ENCODE data around the gene HCK. TPM values are rescaled to one million over a fixed set of nuclear protein-coding genes. Genes with fewer than 3 reads are reported as not detected.
A peak's percentile ranks its signal among the peaks of the same experiment; 100 is the strongest.

HCK gene
- total RNA-seq (2014; rRNA removed; shearing (Covaris generic)): not detected in 2 replicates

DNA sequence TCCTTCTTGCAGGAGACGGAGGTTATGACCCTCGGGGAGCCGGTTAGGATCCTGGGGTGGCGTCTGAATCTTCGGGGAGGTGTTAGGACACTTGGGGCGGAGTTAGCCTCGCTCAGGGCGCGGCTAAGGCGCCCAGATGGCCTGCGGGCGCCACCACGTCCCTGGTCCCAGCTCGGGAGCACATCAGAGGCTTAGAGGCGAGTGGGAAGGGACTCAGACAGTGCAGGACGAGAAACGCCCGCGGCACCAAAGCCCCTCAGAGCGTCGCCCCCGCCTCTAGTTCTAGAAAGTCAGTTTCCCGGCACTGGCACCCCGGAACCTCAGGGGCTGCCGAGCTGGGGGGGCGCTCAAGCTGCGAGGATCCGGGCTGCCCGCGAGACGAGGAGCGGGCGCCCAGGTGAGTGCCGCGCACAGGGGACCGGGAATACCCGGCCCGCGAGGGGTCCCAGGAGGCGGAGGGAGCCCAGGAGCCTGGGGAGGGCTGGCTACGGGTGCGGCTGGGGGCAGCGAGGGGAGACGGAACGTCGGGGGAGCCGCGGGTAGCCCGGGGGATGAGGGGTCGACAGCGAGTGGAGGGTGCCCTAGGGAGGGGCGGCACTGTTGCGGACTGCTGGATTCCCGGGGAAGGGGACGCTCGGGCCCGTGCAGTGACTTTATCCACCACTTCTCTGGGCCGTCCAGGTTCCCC lies at the start of gene HCK:
HCK (plus strand) TSS at position 153 of the 688 bp plus-strand sequence.
- no peak for DNase-seq (ENCODE audit: low read depth)

DNA sequence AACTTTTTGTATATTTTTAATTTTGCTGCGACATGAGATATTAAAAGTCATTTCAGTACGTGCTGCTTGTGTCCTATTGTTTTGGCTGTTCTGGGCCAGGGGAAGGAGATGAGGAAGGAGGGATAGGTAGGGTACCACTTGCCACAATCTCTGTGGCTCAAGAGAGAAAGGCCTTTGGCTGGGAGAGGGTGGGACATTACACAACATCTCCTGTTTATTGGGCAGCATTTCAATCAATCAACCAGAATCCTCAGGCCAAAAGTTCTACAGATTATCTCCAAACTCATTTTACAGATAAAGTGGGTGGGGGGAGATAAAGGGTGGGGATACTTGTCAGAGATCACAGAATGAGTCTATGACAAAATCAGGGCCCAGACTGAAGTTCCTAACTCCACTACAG lies 48.7 kb upstream of the HCK start:
- no peak for DNase-seq (ENCODE audit: low read depth)

DNA sequence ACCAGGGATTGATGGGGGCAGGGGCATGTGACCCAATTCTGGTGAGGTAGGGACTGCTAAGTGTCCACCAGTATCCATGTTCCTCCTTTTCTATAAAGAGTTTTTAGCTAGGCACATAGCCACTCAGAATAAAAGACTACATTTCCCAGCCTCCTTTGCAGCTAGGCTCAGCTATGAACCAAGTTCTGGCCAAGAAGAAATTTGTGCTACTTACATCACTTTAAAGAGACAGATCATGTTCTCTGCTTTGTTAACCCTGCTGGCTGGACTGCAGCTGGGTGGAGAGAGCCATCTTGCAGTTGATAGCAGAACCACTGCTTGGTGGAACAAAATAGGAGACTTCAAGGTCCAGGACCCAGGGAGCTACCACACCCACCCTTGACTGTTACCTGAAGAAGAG lies 47.1 kb upstream of the HCK start:
- DNase-seq (ENCODE audit: low read depth): peak; percentile 47

DNA sequence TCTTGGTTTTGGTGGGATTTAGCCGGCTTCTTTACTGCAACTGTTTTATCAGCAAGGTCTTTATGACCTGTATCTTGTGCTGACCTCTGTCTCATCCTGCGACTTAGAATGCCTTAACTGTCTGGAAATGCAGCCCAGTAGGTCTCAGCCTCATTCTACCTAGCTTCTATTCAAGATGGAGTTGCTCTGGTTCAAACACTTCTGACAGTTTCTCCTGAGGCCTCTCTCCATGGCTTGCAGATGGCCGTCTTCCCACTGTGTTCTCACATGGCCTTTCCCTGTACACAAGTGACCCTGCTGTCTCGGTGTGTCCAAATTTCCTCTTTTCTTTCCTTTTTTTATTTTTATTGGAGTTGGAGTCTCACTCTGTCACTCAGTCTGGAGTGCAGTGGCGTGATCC lies 46.0 kb upstream of the HCK start:
- no peak for DNase-seq (ENCODE audit: low read depth)

GRCh38 chr20:32006841-32007786 lies 44.9 kb upstream of the HCK start:
- DNase-seq (ENCODE audit: low read depth): no peak

- peak; percentile 21 for DNase-seq (ENCODE audit: low read depth)
These were observed 44.0 kb upstream of the HCK start for GRCh38 chr20:32007787-32008616.

- DNase-seq (ENCODE audit: low read depth): no peak
These were observed 42.5 kb upstream of the HCK start for GRCh38 chr20:32009564-32009963.

GRCh38 chr20:32010101-32010500 lies 41.9 kb upstream of the HCK start, which contains the start of gene CCM2L:
CCM2L (plus strand) TSS chr20:32010438; CDS start chr20:32010455, 17 bp downstream.
- DNase-seq (ENCODE audit: low read depth): no peak

DNA sequence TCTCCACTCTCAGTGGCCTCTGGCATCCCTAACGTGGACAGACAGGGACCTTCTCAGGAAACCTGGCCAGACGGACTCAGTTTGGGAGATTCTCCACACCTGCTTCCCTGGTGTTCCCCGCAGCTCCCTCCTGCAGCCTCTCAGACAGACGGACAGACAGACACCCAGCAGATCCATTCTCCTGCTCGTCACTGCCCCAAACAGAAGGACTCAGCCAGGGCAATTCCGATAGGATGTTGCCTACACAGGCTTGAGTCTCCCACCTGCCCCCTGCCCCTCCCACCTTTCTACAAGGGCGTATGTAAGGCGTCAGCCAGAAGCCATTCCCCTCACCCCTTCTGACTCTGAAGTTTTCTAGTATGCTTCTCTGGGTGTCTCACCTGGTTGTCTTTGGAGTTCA lies 41.4 kb upstream of the HCK start:
- DNase-seq (ENCODE audit: low read depth): no peak

- DNase-seq (ENCODE audit: low read depth): no peak
These were observed 39.8 kb upstream of the HCK start for GRCh38 chr20:32012159-32012688.

- DNase-seq (ENCODE audit: low read depth): no peak
These were observed 38.7 kb upstream of the HCK start for GRCh38 chr20:32013326-32013725.

DNA sequence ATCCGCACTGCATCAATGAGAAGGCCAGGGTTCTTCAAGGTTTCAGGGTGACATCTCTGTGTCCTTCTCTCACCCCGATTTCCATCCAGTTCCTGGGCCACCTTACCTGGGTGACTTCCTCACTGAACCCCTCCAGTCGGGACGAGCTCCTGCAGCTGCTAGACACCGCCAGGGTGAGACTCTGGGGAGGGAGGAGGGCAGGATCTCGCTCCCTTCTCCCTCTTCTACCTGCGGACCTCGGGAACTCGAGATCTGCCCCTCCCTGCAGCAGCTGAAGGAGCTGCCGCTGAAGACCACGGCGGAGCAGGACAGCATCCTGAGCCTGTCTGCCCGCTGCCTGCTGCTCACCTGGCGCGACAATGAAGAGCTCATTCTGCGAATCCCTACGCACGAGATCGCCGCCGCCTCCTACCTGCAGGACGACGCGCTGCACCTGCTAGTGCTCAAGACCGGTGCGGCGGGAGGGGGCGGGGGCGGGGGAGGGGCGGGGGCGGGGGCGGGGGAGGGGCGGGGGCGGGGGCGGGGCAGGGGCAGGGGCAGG lies 34.3 kb upstream of the HCK start:
- no peak for DNase-seq (ENCODE audit: low read depth)

DNA sequence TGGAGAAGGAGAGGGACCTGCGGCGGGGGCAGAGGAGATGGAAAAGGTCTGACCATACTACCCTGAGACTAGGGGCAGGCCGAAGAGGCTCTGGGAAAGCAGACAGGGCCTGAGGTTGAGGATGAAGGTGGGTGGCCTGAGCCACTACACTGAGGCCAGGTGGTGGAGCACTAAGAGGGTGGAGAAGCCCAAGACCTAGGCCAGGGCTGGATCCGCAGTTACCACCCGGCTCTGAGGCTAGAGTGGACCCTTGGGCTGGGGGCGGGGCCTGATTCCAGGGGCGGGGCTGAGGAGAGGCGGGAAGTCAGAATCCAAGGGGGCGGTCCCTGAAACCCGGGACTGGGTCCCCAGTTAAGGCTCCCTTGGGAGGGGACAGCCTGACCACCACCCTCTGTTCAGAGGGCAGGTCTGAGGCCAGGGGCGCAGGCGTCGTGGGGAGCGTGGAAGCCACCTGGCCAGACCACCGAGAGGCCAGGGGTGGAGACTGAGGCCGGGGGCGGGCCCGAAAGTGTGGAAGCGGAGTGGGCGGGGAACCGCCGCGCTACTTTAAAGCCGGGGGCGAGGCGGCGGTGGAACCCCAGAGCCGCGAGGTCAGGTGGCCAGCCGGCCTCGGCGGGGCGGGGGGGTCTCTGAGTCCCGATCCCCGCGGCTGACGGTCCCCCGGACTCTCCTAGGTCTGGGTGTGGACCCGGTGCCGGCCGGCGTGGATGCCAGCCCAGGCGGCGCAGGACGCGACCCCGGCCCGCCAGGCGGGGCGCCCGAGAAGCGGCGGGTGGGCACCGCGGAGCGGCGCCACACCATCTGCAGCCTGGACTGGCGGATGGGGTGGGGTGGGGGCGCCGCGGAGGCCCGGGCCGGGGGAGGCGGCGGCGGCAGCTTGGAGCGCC lies 33.5 kb upstream of the HCK start:
- DNase-seq (ENCODE audit: low read depth): no peak

GRCh38 chr20:32019156-32019510 lies 32.9 kb upstream of the HCK start:
- no peak for DNase-seq (ENCODE audit: low read depth)

DNA sequence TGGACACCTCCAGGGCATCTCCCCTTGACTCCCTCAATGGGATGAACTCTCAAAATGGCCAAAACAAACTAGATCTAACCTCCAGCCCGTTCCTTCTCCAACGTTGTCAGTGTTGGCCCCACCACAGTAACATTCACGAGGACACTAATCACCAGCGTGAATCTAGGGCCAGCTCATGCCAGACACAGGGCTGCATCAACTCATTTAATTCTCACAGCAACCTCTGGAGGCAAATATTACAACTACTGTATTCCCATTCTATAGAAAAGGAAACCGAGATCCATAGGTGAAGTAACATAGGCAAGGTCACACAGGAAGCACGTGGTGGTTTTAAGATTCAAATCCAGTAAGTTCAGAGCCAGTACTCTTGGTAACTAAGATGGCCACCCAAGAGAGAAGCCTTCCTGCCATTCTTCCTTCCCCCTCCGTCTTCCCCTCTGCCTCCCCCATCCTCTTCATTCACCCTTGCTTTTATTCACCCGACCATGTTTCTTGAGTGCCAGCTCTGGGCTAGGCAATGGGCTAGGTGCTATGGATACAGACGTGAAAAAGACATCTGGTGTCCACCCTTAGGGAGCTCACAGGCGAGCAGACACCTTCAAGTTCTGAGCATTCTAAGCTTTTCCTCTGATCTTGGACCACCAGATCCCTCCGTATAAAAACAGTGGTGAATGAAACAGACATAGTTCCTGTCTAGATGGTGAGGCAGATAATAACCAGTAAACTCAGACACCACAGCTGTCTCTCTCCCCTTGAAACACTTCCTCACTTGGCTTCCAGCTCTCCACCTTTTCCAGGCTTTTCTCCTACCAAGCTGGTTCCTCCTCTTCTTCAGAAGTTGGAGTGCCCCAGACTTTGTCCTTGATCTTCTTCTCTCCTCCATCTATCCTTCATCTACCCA lies 32.2 kb upstream of the HCK start:
- DNase-seq (ENCODE audit: low read depth): no peak

- DNase-seq (ENCODE audit: low read depth): peak; percentile 28
These were observed 31.0 kb upstream of the HCK start for GRCh38 chr20:32021091-32021490.

DNA sequence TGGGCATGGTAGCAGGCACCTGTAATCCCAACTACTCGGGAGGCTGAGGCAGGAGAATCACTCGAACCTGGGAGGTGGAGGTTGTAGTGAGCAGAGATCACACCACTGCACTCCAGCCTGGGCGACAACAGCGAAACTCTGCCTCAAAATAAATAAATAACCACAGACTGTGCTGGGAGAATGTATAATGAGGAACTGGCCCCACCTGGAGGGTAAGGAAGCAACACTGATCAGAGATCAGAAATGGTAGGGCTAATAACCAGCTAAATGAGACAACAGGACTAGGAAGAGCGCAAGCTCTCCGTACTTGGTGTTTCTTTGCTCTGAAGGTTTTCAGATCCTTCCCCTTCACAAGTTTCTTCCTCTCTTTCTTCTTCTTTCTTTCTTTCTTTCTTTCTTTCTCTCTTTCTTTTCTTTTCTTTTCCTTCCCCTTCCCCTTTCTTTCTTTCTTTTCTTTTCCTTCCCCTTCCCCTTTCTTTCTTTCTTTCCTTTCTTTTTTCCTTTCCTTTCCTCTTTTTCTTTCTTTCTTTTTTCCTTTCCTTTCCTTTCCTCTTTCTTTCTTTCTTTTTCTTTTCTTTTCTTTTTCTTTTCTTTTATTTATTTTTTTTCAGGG lies 27.3 kb upstream of the HCK start:
- no peak for DNase-seq (ENCODE audit: low read depth)

- DNase-seq (ENCODE audit: low read depth): no peak
These were observed 24.4 kb upstream of the HCK start for GRCh38 chr20:32027643-32028042.
